CD4-positive, alpha-beta T cell (primary cell): ENCODE measurements around the gene DENND6B. TPM values are rescaled to one million over a fixed set of nuclear protein-coding genes. Genes with fewer than 3 reads are reported as not detected.
A peak's percentile ranks its signal among the peaks of the same experiment; 100 is the strongest.

Experiments used
- ATAC-seq: fragments of 200-7000 bp; cut with Tn5 transposase; one replicate; pipeline ENCODE4 v1.10.0; 2022; ENCODE audit warnings: mild to moderate bottlenecking; ENCODE audit not compliant: poor library complexity
- CTCF ChIA-PET: fragments of 350-600 bp; sonication (Branson Sonifier 250); formaldehyde crosslinking; loops from one replicate; lab custom pipeline; 2021; ENCODE audit warnings: antibody characterized with exemption, inconsistent platforms; lab: Charles Lee
- POLR2A ChIA-PET: fragments of 350-600 bp; sonication (Branson Sonifier 250); formaldehyde crosslinking; loops from one replicate; lab custom pipeline; 2021; ENCODE audit warnings: antibody characterized with exemption, inconsistent platforms; lab: Charles Lee
- DNase-seq, 14 experiments: peaks; one replicate each; pipeline ENCODE4 v3.0.0-alpha.2; 2013 to 2020; ENCODE audit warnings: mixed read lengths in 2 of 14
- H3K27ac ChIP-seq, 2 donors: one replicate each; pipeline versions ENCODE4 v1.5.1 to v1.7.0; 2013; ENCODE audit warnings: low read length in 2 of 2, low read depth in 1 of 2, mild to moderate bottlenecking in 1 of 2
- H3K27me3 ChIP-seq, 2 experiments: 1 replicate in 1 of 2; 2 replicates in 1 of 2; pipeline versions ENCODE4 v1.6.1 to v1.7.0; 2013; ENCODE audit warnings: low read length in 2 of 2, control low read depth in 1 of 2, mild to moderate bottlenecking in 1 of 2, moderate library complexity in 1 of 2; ENCODE audit not compliant: insufficient read depth in 2 of 2, control insufficient read depth in 1 of 2
- H3K36me3 ChIP-seq: one replicate; pipeline ENCODE4 v1.6.1; 2013; ENCODE audit warnings: low read length, control low read depth; ENCODE audit not compliant: insufficient read depth
- H3K4me1 ChIP-seq: one replicate; pipeline ENCODE4 v1.6.1; 2013; ENCODE audit warnings: low read length, control low read depth; ENCODE audit not compliant: insufficient read depth
- H3K4me3 ChIP-seq: one replicate; pipeline ENCODE4 v1.5.1; 2013; ENCODE audit warnings: mild to moderate bottlenecking, low read length, moderate library complexity
- H3K9me3 ChIP-seq, 2 experiments: 1 replicate in 1 of 2; 2 replicates in 1 of 2; pipeline versions ENCODE4 v1.6.1 to v1.7.0; 2013; ENCODE audit warnings: low read length in 2 of 2, mild to moderate bottlenecking in 2 of 2, control low read depth in 1 of 2, moderate library complexity in 1 of 2; ENCODE audit not compliant: control insufficient read depth in 1 of 2, insufficient read depth in 1 of 2
- H3K27ac Mint-ChIP-seq: one replicate; pipeline ENCODE4 v1.8.0; 2020; ENCODE audit warnings: mixed read lengths
- H3K27me3 Mint-ChIP-seq: one replicate; pipeline ENCODE4 v1.8.0; 2021; ENCODE audit warnings: mixed read lengths
- H3K36me3 Mint-ChIP-seq: one replicate; pipeline ENCODE4 v1.8.0; 2021; ENCODE audit warnings: low read depth, mixed read lengths
- H3K4me1 Mint-ChIP-seq: one replicate; pipeline ENCODE4 v1.8.0; 2021; ENCODE audit warnings: low read depth, mixed read lengths
- H3K4me3 Mint-ChIP-seq: one replicate; pipeline ENCODE4 v1.8.0; 2020; ENCODE audit warnings: mild to moderate bottlenecking, mixed read lengths
- H3K9me3 Mint-ChIP-seq: one replicate; pipeline ENCODE4 v1.8.0; 2020; ENCODE audit warnings: mixed read lengths
- intact Hi-C, 2 experiments: fragments of 100-400 bp; cut with DNase I in 1 of 2; cut with micrococcal nuclease in 1 of 2; formaldehyde crosslinking; loops; one replicate each; pipeline versions ENCODE4 v1.15.1 to v1.9.0; 2023 to 2025; cut with DNase I, micrococcal nuclease
- total RNA-seq, 174 experiments: library from RNA in 2 of 174; stranded (reverse) in 2 of 174; gene quantifications; one replicate each; pipeline ENCODE4 v1.2.3 and lab custom pipeline; 2021 to 2026
- TF ChIP-seq, protein P1 (sequence below): fragments of 200-600 bp; IDR thresholded peaks from one replicate; pipeline ENCODE4 v1.8.0; 2022; ENCODE audit warnings: antibody characterized with exemption, mild to moderate bottlenecking

DENND6B gene
- total RNA-seq, 2 experiments from 2014 or later, result 1.8 to 1.9 TPM

DNA sequence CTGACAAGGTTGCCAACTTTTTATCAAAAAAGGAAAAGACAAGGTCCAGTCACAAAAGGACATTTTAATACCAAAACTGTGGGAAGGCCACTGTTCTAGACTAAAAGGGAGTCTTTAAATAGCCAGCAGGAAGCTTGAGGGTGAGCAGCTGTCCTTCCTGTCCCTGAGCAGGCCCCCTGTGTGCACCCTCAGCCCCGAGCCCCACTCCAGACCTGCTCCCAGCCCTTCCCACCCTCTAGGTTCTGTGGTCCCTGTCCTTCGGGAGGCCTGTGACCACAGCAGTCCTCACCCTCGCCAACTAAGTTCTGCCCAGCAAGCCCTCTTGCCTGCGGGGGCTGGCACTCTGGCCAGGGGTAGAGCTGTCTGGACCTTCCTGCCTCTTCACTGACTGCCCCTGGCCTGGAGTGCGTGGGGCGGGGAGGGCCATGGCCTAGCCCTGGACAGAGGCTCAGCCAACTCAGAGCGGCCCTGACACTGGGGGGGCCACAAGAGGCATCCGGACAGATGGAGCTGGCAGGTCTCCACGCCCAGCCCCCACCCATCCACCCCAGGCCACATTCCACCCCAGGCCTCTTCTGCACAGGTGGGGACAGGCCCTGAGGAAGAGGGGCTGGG lies 17.7 kb downstream of the DENND6B start:
- H3K36me3 ChIP-seq, result peaks cover 2% of the 10 kb centered on the region
- H3K4me1 ChIP-seq, result peaks cover 28% of the 10 kb centered on the region
- peaks cover 21 to 31% of the 10 kb centered on the region in 2 experiments for H3K27me3 ChIP-seq
- Mint-ChIP-seq H3K27me3 (peaks cover 17% of the 10 kb centered on the region), H3K4me1 (peaks cover 5% of the 10 kb centered on the region), H3K9me3 (no peaks in the 10 kb centered on the region), H3K27ac (no peak overlapping the region), H3K4me3 (peak overlapping the region; percentile 54), H3K36me3 (no peaks in the 10 kb centered on the region)
- CTCF ChIA-PET, result no interaction called here
- TF ChIP-seq, protein P1, sequence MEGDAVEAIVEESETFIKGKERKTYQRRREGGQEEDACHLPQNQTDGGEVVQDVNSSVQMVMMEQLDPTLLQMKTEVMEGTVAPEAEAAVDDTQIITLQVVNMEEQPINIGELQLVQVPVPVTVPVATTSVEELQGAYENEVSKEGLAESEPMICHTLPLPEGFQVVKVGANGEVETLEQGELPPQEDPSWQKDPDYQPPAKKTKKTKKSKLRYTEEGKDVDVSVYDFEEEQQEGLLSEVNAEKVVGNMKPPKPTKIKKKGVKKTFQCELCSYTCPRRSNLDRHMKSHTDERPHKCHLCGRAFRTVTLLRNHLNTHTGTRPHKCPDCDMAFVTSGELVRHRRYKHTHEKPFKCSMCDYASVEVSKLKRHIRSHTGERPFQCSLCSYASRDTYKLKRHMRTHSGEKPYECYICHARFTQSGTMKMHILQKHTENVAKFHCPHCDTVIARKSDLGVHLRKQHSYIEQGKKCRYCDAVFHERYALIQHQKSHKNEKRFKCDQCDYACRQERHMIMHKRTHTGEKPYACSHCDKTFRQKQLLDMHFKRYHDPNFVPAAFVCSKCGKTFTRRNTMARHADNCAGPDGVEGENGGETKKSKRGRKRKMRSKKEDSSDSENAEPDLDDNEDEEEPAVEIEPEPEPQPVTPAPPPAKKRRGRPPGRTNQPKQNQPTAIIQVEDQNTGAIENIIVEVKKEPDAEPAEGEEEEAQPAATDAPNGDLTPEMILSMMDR, result no peak
- H3K9me3 ChIP-seq, result peaks cover 0 to 14% of the 10 kb centered on the region in 2 experiments
- POLR2A ChIA-PET, result no interaction called here
- ATAC-seq, result no peak
- no peak for DNase-seq
- H3K27ac ChIP-seq, result no peak overlapping the region
- intact Hi-C loops, result no loop called here
- no peak overlapping the region for H3K4me3 ChIP-seq

- CTCF ChIA-PET, result no interaction called here
- intact Hi-C loops, result no loop called here
- Histone ChIP-seq H3K9me3 (peaks cover 0 to 18% of the 10 kb centered on the region in 2 experiments), H3K36me3 (peaks cover 2% of the 10 kb centered on the region), H3K4me3 (no peak overlapping the region), H3K4me1 (peaks cover 22% of the 10 kb centered on the region), H3K27me3 (peaks cover 24 to 36% of the 10 kb centered on the region in 2 experiments), H3K27ac (no peak overlapping the region)
- POLR2A ChIA-PET, result no interaction called here
- Mint-ChIP-seq H3K27ac (no peak overlapping the region), H3K27me3 (peaks cover 17% of the 10 kb centered on the region), H3K4me3 (peak overlapping the region; percentile 54), H3K4me1 (peaks cover under 1% of the 10 kb centered on the region), H3K9me3 (no peaks in the 10 kb centered on the region), H3K36me3 (no peaks in the 10 kb centered on the region)
- no peak for DNase-seq
- ATAC-seq, result no peak
- TF ChIP-seq, protein P1, result no peak
Measured at GRCh38 chr22:50308597-50308935, 18.2 kb downstream of the DENND6B start.

DNA sequence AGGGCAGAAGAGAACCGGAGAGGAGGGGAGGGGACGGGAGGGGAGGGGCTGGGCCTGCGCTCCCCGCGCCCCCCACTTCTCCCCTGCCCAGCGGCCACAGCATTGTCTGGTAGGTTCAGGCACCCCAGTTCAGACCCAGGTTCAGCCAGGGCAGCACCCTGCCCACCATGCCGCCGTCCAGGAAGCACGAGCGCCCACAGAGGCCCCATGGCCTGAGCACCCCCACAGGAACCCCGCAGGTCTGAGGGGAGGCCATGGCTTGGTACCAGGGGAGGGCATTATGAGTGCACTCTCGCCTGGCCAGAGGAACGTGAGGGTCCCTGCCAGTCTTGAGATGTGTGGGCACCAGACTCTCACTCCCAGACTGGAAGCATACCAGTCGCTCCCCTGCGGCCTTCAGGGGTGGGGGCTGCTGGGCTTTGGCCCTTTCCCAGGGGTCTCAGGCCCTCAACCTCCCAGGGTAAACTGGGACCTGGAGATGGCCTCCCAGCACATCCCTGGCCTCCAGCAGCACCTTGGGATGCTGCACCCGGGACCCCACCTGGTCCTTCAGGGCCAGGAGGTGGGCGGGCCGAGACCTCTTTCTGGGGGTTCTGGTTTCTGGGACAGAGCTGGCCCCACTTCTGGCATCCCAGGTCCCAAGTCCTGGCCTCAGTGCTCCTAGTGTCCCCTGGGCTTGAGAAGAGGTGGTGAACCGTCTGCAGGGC lies 18.8 kb downstream of the DENND6B start:
- Mint-ChIP-seq H3K4me3 (no peak overlapping the region), H3K36me3 (no peaks in the 10 kb centered on the region), H3K9me3 (no peaks in the 10 kb centered on the region), H3K4me1 (no peaks in the 10 kb centered on the region), H3K27ac (no peak overlapping the region), H3K27me3 (peaks cover 20% of the 10 kb centered on the region)
- DNase-seq, result no peak
- Histone ChIP-seq H3K27me3 (peaks cover 30 to 38% of the 10 kb centered on the region in 2 experiments), H3K36me3 (peaks cover 2% of the 10 kb centered on the region), H3K9me3 (peaks cover 0 to 18% of the 10 kb centered on the region in 2 experiments), H3K4me1 (peaks cover 18% of the 10 kb centered on the region), H3K27ac (no peak overlapping the region), H3K4me3 (no peak overlapping the region)
- no peak for ATAC-seq
- CTCF ChIA-PET, result no interaction called here
- intact Hi-C loops, result no loop called here
- POLR2A ChIA-PET, result no interaction called here
- TF ChIP-seq, protein P1, result no peak
